GM23338 (cell line): ENCODE measurements around the gene RPUSD1. TPM values are rescaled to one million over a fixed set of nuclear protein-coding genes. Genes with fewer than 3 reads are reported as not detected.

ENCODE experiments used
- ATAC-seq: fragments of 200-7000 bp; cut with Tn5 transposase; 3 replicates; pipeline ENCODE4 v1.9.1; 2020
- DNase-seq: peaks from one replicate; pipeline ENCODE4 v3.0.0-alpha.2; 2015; ENCODE audit warnings: low spot score
- H2AFZ ChIP-seq: fragments of 200-600 bp; sonication (generic); 2 replicates; pipeline ENCODE4 v1.8.0; 2016; ENCODE audit warnings: antibody characterized with exemption, mild to moderate bottlenecking, moderate library complexity
- H3F3A ChIP-seq: fragments of 200-600 bp; sonication (generic); replicated peaks from 2 replicates; pipeline ENCODE4 v1.8.0; 2017; ENCODE audit warnings: antibody characterized with exemption, mixed run types, low read depth
- H3K27ac ChIP-seq: fragments of 200-600 bp; sonication (generic); 2 replicates; pipeline ENCODE4 v1.6.1; 2016; ENCODE audit warnings: low read depth
- H3K27me3 ChIP-seq: fragments of 200-600 bp; sonication (generic); 2 replicates; pipeline ENCODE4 v1.8.0; 2016; ENCODE audit warnings: mild to moderate bottlenecking, mixed run types, moderate library complexity; ENCODE audit not compliant: insufficient read depth
- H3K36me3 ChIP-seq: fragments of 200-600 bp; sonication (generic); 2 replicates; pipeline ENCODE4 v1.8.0; 2016; ENCODE audit warnings: mild to moderate bottlenecking; ENCODE audit not compliant: insufficient read depth
- H3K4me1 ChIP-seq: fragments of 200-600 bp; sonication (generic); 2 replicates; pipeline ENCODE4 v1.8.0; 2016; ENCODE audit warnings: mild to moderate bottlenecking, moderate library complexity; ENCODE audit not compliant: insufficient read depth
- H3K4me2 ChIP-seq: fragments of 200-600 bp; sonication (generic); 2 replicates; pipeline ENCODE4 v1.7.1; 2017; ENCODE audit warnings: mixed run types
- H3K4me3 ChIP-seq: fragments of 200-600 bp; sonication (generic); 2 replicates; pipeline ENCODE4 v1.6.1; 2016; ENCODE audit warnings: mixed run types
- H3K79me2 ChIP-seq: fragments of 200-600 bp; sonication (generic); replicated peaks from 2 replicates; pipeline ENCODE4 v1.8.0; 2017; ENCODE audit warnings: mild to moderate bottlenecking; ENCODE audit not compliant: insufficient read depth
- H3K9me2 ChIP-seq: fragments of 200-600 bp; sonication (generic); 2 replicates; pipeline ENCODE4 v1.8.0; 2017; ENCODE audit not compliant: insufficient read depth
- H4K20me1 ChIP-seq: fragments of 200-600 bp; sonication (generic); replicated peaks from 2 replicates; pipeline ENCODE4 v1.8.0; 2017; ENCODE audit warnings: mild to moderate bottlenecking; ENCODE audit not compliant: insufficient read depth
- H3K27ac Mint-ChIP-seq: 2 replicates; pipeline ENCODE4 v1.8.0; 2020; ENCODE audit warnings: inconsistent platforms, mild to moderate bottlenecking, moderate library complexity, mixed read lengths
- H3K27me3 Mint-ChIP-seq: 3 replicates; pipeline ENCODE4 v1.8.0; 2022; ENCODE audit warnings: low read depth, mild to moderate bottlenecking, moderate library complexity, mixed read lengths, inconsistent platforms; ENCODE audit not compliant: insufficient read depth, poor library complexity
- H3K36me3 Mint-ChIP-seq: 3 replicates; pipeline ENCODE4 v1.8.0; 2021; ENCODE audit warnings: low read depth, mild to moderate bottlenecking, inconsistent platforms, moderate library complexity, mixed read lengths
- H3K4me1 Mint-ChIP-seq: 3 replicates; pipeline ENCODE4 v1.8.0; 2020; ENCODE audit warnings: mild to moderate bottlenecking, inconsistent platforms, mixed read lengths
- H3K4me3 Mint-ChIP-seq: 3 replicates; pipeline ENCODE4 v1.8.0; 2021; ENCODE audit warnings: moderate library complexity, mild to moderate bottlenecking, inconsistent platforms, mixed read lengths
- H3K9me3 Mint-ChIP-seq: 3 replicates; pipeline ENCODE4 v1.8.0; 2020; ENCODE audit warnings: moderate library complexity, mild to moderate bottlenecking, inconsistent platforms, mixed read lengths
- CREB1 ChIP-seq: fragments of 250-450 bp; sonication (Bioruptor Pico); IDR thresholded peaks from 2 replicates; pipeline ENCODE4 v1.5.0; 2020; ENCODE audit warnings: low read depth, mild to moderate bottlenecking, moderate library complexity
- ETS1 ChIP-seq: IDR thresholded peaks from 2 replicates; pipeline ENCODE4 v1.6.1; 2016; ENCODE audit warnings: antibody characterized with exemption
- EZH2 ChIP-seq: fragments of 200-600 bp; sonication (generic); IDR thresholded peaks from one replicate; pipeline ENCODE4 v1.8.0; 2017; ENCODE audit warnings: antibody characterized with exemption, mild to moderate bottlenecking, low read depth; ENCODE audit not compliant: unreplicated experiment
- EZH2phosphoT487 ChIP-seq: fragments of 200-600 bp; sonication (generic); IDR thresholded peaks from one replicate; pipeline ENCODE4 v1.8.1; 2018; ENCODE audit warnings: antibody characterized with exemption; ENCODE audit not compliant: unreplicated experiment
- JUNB ChIP-seq: IDR thresholded peaks from one replicate; pipeline ENCODE4 v1.6.1; 2016; ENCODE audit warnings: antibody characterized with exemption; ENCODE audit not compliant: unreplicated experiment
- ZNF331 ChIP-seq: fragments of 250-450 bp; sonication (Bioruptor Pico); IDR thresholded peaks from 2 replicates; pipeline ENCODE4 v1.5.0; 2020; ENCODE audit warnings: low read depth, mild to moderate bottlenecking, moderate library complexity
- ZNF462 ChIP-seq: fragments of 250-450 bp; sonication (Bioruptor Pico); IDR thresholded peaks from 2 replicates; pipeline ENCODE4 v1.5.0; 2020; ENCODE audit warnings: mild to moderate bottlenecking, moderate library complexity
- polyA plus RNA-seq: library from polyadenylated mRNA; unstranded; fragments of >200 nt; fragmentation: Nextera tagmentation; extraction: Ambion mirVana; gene quantifications from 2 replicates; pipeline ENCODE4 v1.2.1, GENCODE V29; 2016
- total RNA-seq: library from RNA; depleted of rRNA; stranded (reverse); fragments of >200 nt; shearing (Covaris generic); gene quantifications from 2 replicates; pipeline ENCODE4 v1.2.3, GENCODE V29; 2014

RPUSD1 gene
- total and polyA plus RNA-seq, 2 experiments from 2014 or later = 19.1 to 79.5 TPM

GRCh38 chr16:833411-833810, 45.2 kb upstream of the RPUSD1 start:
- no peak for TF ChIP-seq CREB1 (CRISPR knock-in tag)
- TF ChIP-seq ZNF462 (CRISPR knock-in tag) = no peak
- no peaks in the 10 kb centered on the region for H3K4me1 Mint-ChIP-seq
- no peaks in the 10 kb centered on the region for H4K20me1 ChIP-seq

GRCh38 chr16:832652-833336, 44.6 kb upstream of the RPUSD1 start:
- no peaks in the 10 kb centered on the region for H3K9me2 ChIP-seq
- H3K4me2 ChIP-seq = no peak overlapping the region
- H3F3A ChIP-seq = no peaks in the 10 kb centered on the region
- ATAC-seq (no peak), DNase-seq (no peak)
- H3K4me1 ChIP-seq = no peaks in the 10 kb centered on the region
- Mint-ChIP-seq H3K9me3 (peaks cover 19% of the 10 kb centered on the region), H3K4me1 (no peaks in the 10 kb centered on the region), H3K36me3 (peaks cover 4% of the 10 kb centered on the region; the same call in 1 of the 3 replicates), H3K27ac (no peak overlapping the region), H3K27me3 (peaks cover 8% of the 10 kb centered on the region), H3K4me3 (no peak overlapping the region)
- no peaks in the 10 kb centered on the region for H4K20me1 ChIP-seq
- 0 out of 2 replicates have a peak, but pooled peaks cover 3% of the 10 kb centered on the region for H3K36me3 ChIP-seq
- no peak overlapping the region for H2AFZ ChIP-seq
- no peak overlapping the region for H3K4me3 ChIP-seq
- no peak overlapping the region for H3K27ac ChIP-seq
- H3K27me3 ChIP-seq = no peaks in the 10 kb centered on the region
- H3K79me2 ChIP-seq = no peaks in the 10 kb centered on the region
- TF ChIP-seq CREB1 (CRISPR knock-in tag) (no peak), EZH2phosphoT487 (no peak), EZH2 (no peak), JUNB (no peak), ZNF331 (CRISPR knock-in tag) (no peak), ETS1 (no peak)

More at GRCh38 chr16:833411-833810, 45.2 kb upstream of the RPUSD1 start:
- Histone ChIP-seq H3K4me1 (no peaks in the 10 kb centered on the region), H3K27ac (no peak overlapping the region), H3K4me3 (no peak overlapping the region), H2AFZ (no peak overlapping the region), H3K9me2 (no peaks in the 10 kb centered on the region), H3F3A (no peaks in the 10 kb centered on the region), H3K36me3 (0 out of 2 replicates have a peak, but pooled peaks cover 3% of the 10 kb centered on the region), H3K27me3 (no peaks in the 10 kb centered on the region), H3K4me2 (no peak overlapping the region), H3K79me2 (no peaks in the 10 kb centered on the region)
- Mint-ChIP-seq H3K4me3 (no peak overlapping the region), H3K9me3 (peaks cover 22% of the 10 kb centered on the region), H3K27ac (no peak overlapping the region), H3K27me3 (peaks cover 8% of the 10 kb centered on the region), H3K36me3 (peaks cover 4% of the 10 kb centered on the region; the same call in 1 of the 3 replicates)
- no peak for ATAC-seq
- DNase-seq = no peak
